Loucy (cell line): ENCODE results near the gene DIO1.

Experiments
- EZH2phosphoT487 ChIP-seq: fragments of 200-600 bp; IDR thresholded peaks from 2 replicates; pipeline ENCODE4 v1.6.1; 2018; ENCODE audit warnings: antibody characterized with exemption, mild to moderate bottlenecking, moderate library complexity, borderline replicate concordance
- TF ChIP-seq, protein P1 (sequence below): fragments of 200-600 bp; sonication (generic); conservative IDR thresholded peaks from 2 replicates; pipeline ENCODE4 v1.5.1; 2014; ENCODE audit warnings: mild to moderate bottlenecking, antibody characterized with exemption, low read length

DNA sequence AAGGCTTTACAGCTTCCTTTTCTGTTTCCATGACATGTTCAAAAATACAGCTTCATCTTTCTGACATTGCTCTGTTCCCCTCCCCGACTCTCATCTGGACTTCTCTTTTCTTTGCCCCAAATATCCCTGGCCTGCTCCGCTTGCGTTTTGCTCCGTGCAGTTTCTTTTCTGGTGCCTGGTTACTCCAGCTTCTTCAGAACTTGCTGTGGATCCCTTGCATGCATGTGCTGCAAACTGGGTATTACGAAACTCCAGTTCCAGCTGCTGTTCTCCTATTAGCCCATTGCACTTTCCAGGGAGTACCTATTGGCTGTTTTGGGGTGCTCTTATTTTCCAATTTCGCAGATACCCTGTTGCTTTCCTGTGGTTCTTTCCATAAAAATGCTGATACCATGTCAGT lies 46.0 kb upstream of the DIO1 start:
- TF ChIP-seq, protein P1, sequence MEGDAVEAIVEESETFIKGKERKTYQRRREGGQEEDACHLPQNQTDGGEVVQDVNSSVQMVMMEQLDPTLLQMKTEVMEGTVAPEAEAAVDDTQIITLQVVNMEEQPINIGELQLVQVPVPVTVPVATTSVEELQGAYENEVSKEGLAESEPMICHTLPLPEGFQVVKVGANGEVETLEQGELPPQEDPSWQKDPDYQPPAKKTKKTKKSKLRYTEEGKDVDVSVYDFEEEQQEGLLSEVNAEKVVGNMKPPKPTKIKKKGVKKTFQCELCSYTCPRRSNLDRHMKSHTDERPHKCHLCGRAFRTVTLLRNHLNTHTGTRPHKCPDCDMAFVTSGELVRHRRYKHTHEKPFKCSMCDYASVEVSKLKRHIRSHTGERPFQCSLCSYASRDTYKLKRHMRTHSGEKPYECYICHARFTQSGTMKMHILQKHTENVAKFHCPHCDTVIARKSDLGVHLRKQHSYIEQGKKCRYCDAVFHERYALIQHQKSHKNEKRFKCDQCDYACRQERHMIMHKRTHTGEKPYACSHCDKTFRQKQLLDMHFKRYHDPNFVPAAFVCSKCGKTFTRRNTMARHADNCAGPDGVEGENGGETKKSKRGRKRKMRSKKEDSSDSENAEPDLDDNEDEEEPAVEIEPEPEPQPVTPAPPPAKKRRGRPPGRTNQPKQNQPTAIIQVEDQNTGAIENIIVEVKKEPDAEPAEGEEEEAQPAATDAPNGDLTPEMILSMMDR, result no peak
- TF ChIP-seq EZH2phosphoT487, result no peak
